ENCODE data around the gene MEDAG.

Gene MEDAG

DNA sequence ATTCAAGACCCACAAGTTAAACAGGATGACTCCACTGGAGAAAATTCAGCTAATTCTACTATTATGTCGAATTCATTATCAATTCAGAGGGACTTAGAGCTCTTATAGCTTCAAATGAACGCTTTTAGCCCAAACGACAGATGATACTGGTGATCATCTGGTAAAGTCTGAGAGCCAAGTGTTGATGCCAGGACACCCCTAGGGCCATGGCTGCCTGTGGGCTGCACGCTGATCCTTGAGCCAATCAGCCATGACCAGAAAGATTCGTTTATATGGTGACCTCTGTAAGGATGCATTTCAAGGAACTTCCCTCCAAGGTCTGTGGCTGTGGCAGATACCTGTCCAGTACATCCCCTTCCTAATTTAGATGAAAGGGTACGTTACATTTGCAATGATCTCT, 10.9 kb downstream of the MEDAG start:
- Histone ChIP-seq H4K20me1 (ENCODE audit: insufficient read depth, low read length) (no peaks in the 10 kb centered on the region), H3K79me2 (ENCODE audit: low read length) (no peaks in the 10 kb centered on the region), H3K4me2 (ENCODE audit: low read length) (no peak overlapping the region), H3K4me3 (ENCODE audit: low read length) (no peak overlapping the region), H2AFZ (ENCODE audit: low read depth, low read length) (no peak overlapping the region), H3K9me3 (ENCODE audit: insufficient read depth, low read length) (no peaks in the 10 kb centered on the region), H3K36me3 (replicated peaks; ENCODE audit: low read depth, low read length) (no peaks in the 10 kb centered on the region), H3K9ac (ENCODE audit: low read length) (no peak overlapping the region), H3K27ac (ENCODE audit: low read length) (no peak overlapping the region), H3K27me3 (ENCODE audit: low read depth, low read length) (peaks cover 67% of the 10 kb centered on the region), H3K4me1 (ENCODE audit: low read length) (no peaks in the 10 kb centered on the region)
- TF ChIP-seq, protein P1, sequence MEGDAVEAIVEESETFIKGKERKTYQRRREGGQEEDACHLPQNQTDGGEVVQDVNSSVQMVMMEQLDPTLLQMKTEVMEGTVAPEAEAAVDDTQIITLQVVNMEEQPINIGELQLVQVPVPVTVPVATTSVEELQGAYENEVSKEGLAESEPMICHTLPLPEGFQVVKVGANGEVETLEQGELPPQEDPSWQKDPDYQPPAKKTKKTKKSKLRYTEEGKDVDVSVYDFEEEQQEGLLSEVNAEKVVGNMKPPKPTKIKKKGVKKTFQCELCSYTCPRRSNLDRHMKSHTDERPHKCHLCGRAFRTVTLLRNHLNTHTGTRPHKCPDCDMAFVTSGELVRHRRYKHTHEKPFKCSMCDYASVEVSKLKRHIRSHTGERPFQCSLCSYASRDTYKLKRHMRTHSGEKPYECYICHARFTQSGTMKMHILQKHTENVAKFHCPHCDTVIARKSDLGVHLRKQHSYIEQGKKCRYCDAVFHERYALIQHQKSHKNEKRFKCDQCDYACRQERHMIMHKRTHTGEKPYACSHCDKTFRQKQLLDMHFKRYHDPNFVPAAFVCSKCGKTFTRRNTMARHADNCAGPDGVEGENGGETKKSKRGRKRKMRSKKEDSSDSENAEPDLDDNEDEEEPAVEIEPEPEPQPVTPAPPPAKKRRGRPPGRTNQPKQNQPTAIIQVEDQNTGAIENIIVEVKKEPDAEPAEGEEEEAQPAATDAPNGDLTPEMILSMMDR (IDR thresholded peaks at IDR 0.05; ENCODE audit: low read depth, low read length): no peak
- no peak for TF ChIP-seq EZH2phosphoT487 (IDR thresholded peaks at IDR 0.05; ENCODE audit: low read depth)

DNA sequence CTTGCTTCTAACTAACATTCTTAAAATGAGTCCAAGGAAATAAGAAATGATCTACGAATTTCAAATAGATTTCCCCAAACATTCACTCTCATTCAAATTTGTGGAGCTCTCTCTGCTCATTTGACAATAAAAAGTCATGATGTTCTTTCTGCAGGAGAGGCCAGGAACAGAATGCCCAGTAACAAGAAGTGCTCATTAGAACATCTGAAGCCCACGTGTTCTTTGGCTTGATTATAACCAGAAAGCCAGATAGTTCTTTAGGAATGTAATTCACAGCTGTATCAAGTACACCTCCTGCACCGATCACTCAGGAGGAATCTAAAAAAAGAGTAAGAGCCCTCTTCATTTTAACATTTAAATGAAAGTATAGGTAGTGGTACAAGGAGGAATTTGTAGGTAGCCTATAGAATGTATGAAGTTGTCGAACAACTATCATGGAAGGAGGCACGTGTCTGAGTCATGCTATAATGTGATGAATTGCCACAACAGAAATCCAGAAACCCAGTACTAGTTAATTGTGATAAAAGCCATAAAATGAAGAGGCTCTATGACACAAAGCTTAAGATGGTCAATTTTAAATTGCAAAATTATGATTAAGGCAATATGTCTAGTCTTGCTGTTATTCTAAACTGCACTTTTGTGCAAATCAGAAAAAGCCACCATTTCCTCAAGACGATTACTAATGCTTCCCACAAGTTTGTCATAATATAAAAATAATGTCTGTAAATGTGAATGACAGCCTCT, 12.8 kb downstream of the MEDAG start:
- no peak for TF ChIP-seq EZH2phosphoT487 (IDR thresholded peaks at IDR 0.05; ENCODE audit: low read depth)
- TF ChIP-seq, protein P1 (IDR thresholded peaks at IDR 0.05; ENCODE audit: low read depth, low read length): no peak
- H2AFZ ChIP-seq (ENCODE audit: low read depth, low read length): no peak overlapping the region
- H3K27me3 ChIP-seq (ENCODE audit: low read depth, low read length): peaks cover 60% of the 10 kb centered on the region
- H3K9me3 ChIP-seq (ENCODE audit: insufficient read depth, low read length): no peaks in the 10 kb centered on the region
- H3K27ac ChIP-seq (ENCODE audit: low read length): no peak overlapping the region
- H3K36me3 ChIP-seq (replicated peaks; ENCODE audit: low read depth, low read length): no peaks in the 10 kb centered on the region
- no peaks in the 10 kb centered on the region for H3K79me2 ChIP-seq (ENCODE audit: low read length)
- H3K4me2 ChIP-seq (ENCODE audit: low read length): no peak overlapping the region
- no peak overlapping the region for H3K4me3 ChIP-seq (ENCODE audit: low read length)
- H4K20me1 ChIP-seq (ENCODE audit: insufficient read depth, low read length): no peaks in the 10 kb centered on the region
- H3K4me1 ChIP-seq (ENCODE audit: low read length): no peaks in the 10 kb centered on the region
- H3K9ac ChIP-seq (ENCODE audit: low read length): no peak overlapping the region

DNA sequence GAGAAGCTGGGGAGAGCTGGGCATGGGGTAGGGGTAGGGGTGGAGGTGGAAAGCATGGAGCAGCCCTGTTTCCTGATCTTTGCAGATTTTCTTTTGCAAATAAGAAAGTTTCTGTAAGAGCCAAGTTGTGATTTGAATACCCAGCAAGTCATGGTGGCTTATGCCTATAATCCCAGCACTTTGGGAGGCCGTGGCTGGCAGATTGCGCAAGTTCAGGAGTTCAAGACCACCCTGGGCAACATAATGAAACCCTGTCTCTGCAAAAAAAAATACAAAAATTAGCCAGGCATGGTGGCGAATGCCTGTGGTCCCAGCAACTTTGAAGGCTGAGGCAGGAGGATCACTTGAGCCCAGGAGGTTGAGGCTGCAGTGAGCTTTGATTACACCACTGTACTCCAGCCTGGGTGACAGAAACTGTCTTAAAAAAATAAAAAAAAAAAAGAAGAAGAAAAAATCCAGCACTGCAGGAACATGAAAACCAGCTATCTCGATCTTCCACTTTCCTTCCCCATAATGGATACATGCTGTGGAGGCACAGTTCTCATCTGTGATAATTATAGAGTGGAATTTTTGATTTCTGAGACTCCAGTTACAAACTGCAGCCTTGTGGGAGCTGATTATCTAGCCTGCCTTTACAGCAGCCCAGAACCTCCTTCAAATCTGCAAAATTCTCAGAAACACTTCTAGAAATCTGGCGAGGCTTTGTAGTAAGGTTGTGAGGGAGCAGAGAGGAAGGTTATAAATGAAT, 14.3 kb downstream of the MEDAG start:
- no peak for TF ChIP-seq EZH2phosphoT487 (IDR thresholded peaks at IDR 0.05; ENCODE audit: low read depth)
- TF ChIP-seq, protein P1 (IDR thresholded peaks at IDR 0.05; ENCODE audit: low read depth, low read length): no peak
- Histone ChIP-seq H3K36me3 (replicated peaks; ENCODE audit: low read depth, low read length) (no peaks in the 10 kb centered on the region), H4K20me1 (ENCODE audit: insufficient read depth, low read length) (no peaks in the 10 kb centered on the region), H3K27me3 (ENCODE audit: low read depth, low read length) (peaks cover 60% of the 10 kb centered on the region), H3K9me3 (ENCODE audit: insufficient read depth, low read length) (no peaks in the 10 kb centered on the region), H3K4me2 (ENCODE audit: low read length) (no peak overlapping the region), H3K79me2 (ENCODE audit: low read length) (no peaks in the 10 kb centered on the region), H3K4me3 (ENCODE audit: low read length) (no peak overlapping the region), H3K9ac (ENCODE audit: low read length) (no peak overlapping the region), H3K4me1 (ENCODE audit: low read length) (no peaks in the 10 kb centered on the region), H2AFZ (ENCODE audit: low read depth, low read length) (no peak overlapping the region), H3K27ac (ENCODE audit: low read length) (no peak overlapping the region)

DNA sequence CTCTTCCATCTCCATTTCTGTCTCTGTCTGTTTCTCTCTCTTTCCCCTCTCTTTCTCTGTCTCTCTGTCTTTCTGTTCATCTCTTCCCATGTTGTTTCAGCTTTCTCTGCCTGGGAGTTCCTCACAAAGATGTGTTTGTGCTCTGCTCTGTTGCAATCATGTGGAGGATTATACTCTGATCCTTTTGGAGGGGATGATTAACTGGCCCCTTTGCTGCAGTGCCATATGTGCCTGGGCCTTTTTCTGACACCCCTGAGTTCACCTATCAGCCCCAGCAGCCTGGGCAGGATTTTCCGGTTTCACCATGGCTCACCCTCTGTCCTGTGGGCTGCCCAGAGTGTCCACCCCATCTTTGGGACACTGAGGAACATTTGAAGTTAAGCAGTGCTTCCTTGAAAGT, 17.3 kb downstream of the MEDAG start:
- Histone ChIP-seq H3K27me3 (ENCODE audit: low read depth, low read length) (peaks cover 55% of the 10 kb centered on the region), H3K4me1 (ENCODE audit: low read length) (no peaks in the 10 kb centered on the region), H3K4me3 (ENCODE audit: low read length) (no peak overlapping the region), H3K9me3 (ENCODE audit: insufficient read depth, low read length) (no peaks in the 10 kb centered on the region), H3K4me2 (ENCODE audit: low read length) (no peak overlapping the region), H3K79me2 (ENCODE audit: low read length) (no peaks in the 10 kb centered on the region), H3K36me3 (replicated peaks; ENCODE audit: low read depth, low read length) (no peaks in the 10 kb centered on the region), H3K27ac (ENCODE audit: low read length) (no peak overlapping the region), H2AFZ (ENCODE audit: low read depth, low read length) (no peak overlapping the region), H3K9ac (ENCODE audit: low read length) (no peak overlapping the region), H4K20me1 (ENCODE audit: insufficient read depth, low read length) (no peaks in the 10 kb centered on the region)
- TF ChIP-seq, protein P1 (IDR thresholded peaks at IDR 0.05; ENCODE audit: low read depth, low read length): no peak
- no peak for TF ChIP-seq EZH2phosphoT487 (IDR thresholded peaks at IDR 0.05; ENCODE audit: low read depth)
